Tibial nerve (tissue), 4 donors: Measurements from ENCODE around the gene HRCT1. TPM values are rescaled to one million over a fixed set of nuclear protein-coding genes. Genes with fewer than 3 reads are reported as not detected.

Source experiments
- DNase-seq, 2 donors: peaks; one replicate each; pipeline ENCODE4 v3.0.0-alpha.2; 2019; ENCODE audit warnings: low spot score in 2 of 2
- H3K27ac ChIP-seq, 4 donors: fragments of 200-600 bp; sonication (generic) in 3 of 4; one replicate each; pipeline ENCODE4 v1.5.1; 2017 to 2019; ENCODE audit warnings: mild to moderate bottlenecking in 1 of 4
- H3K27me3 ChIP-seq, 2 donors: fragments of 200-600 bp; sonication (generic) in 1 of 2; one replicate each; pipeline versions ENCODE4 v1.5.1 to v1.6.0; 2017 to 2019
- H3K36me3 ChIP-seq, 3 donors: fragments of 200-600 bp; sonication (generic); one replicate each; pipeline ENCODE4 v1.5.1; 2018 to 2019
- H3K4me1 ChIP-seq, 4 donors: fragments of 200-600 bp; sonication (generic) in 3 of 4; one replicate each; pipeline ENCODE4 v1.5.1; 2017 to 2019
- H3K4me3 ChIP-seq, 4 donors: fragments of 200-600 bp; sonication (generic) in 3 of 4; one replicate each; pipeline ENCODE4 v1.5.1; 2017 to 2019; ENCODE audit warnings: mild to moderate bottlenecking in 1 of 4, moderate library complexity in 1 of 4
- H3K9me3 ChIP-seq, 4 donors: fragments of 200-600 bp; sonication (generic) in 3 of 4; one replicate each; pipeline ENCODE4 v1.5.1; 2017 to 2019
- EP300 ChIP-seq, 2 donors: sonication (generic); formaldehyde crosslinking; IDR thresholded peaks; one replicate each; pipeline ENCODE4 v1.6.1; 2017; ENCODE audit warnings: antibody characterized with exemption in 2 of 2, mild to moderate bottlenecking in 1 of 2
- POLR2A ChIP-seq, 2 donors: fragments of 450-650 bp; IDR thresholded peaks; one replicate each; pipeline ENCODE4 v1.6.1; 2017; ENCODE audit warnings: antibody characterized with exemption in 2 of 2, mild to moderate bottlenecking in 2 of 2, moderate library complexity in 2 of 2
- WGBS, 2 donors: methylation state at CpG; one replicate each; pipeline ENCODE4 v1.1.5; 2018; 5-methylcytosine and 5-hydroxymethylcytosine counted together
- total RNA-seq, 4 donors: library from RNA; depleted of rRNA; stranded (reverse); fragments of >200 nt; gene quantifications; one replicate each; pipeline ENCODE4 v1.1.0, GENCODE V29; 2016
- TF ChIP-seq, protein P1 (sequence below), 5 experiments: fragments of 200-600 bp in 3 of 5; fragments of 450-650 bp in 2 of 5; sonication (generic) in 3 of 5; IDR thresholded peaks; one replicate each; pipeline ENCODE4 v1.5.1; 2016 to 2019; ENCODE audit warnings: antibody characterized with exemption in 5 of 5, mild to moderate bottlenecking in 3 of 5, moderate library complexity in 2 of 5

Gene HRCT1
- total RNA-seq, 4 donors from 2014 or later: 7.2 to 15.5 (median 12.0) TPM

DNA sequence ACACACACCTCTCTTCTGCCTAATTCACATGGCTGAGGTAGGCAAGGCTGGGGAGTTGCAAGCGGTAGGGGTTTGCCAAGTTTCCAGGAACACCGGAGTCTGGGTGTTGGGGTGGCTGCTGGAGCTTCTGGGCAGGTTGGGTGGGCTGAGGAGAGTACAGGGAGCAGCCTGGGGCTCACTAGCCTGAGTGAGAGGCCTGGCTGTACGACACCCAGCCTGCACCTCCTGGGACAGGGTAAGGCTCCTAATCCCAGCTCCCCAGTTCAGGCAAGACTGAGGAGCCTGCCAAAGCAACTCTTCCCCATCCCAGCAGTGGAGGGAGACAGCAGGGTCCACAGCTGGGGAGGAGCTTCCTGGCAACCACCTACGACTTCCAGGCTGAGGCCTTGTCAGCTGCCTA, 11.3 kb downstream of the HRCT1 start:
- Histone ChIP-seq H3K36me3 (no peaks in the 10 kb centered on the region), H3K4me3 (no peak overlapping the region), H3K4me1 (peaks cover 0 to 35% (median 7%) of the 10 kb centered on the region in 4 donors), H3K27me3 (no peaks in the 10 kb centered on the region), H3K9me3 (no peaks in the 10 kb centered on the region), H3K27ac (peak overlapping the region in 2 of 4 donors; percentile 44 to 56)
- no peak for DNase-seq
- no peak for TF ChIP-seq POLR2A (IDR thresholded peaks at IDR 0.05)
- no peak for TF ChIP-seq EP300 (IDR thresholded peaks at IDR 0.05)
- TF ChIP-seq, protein P1, sequence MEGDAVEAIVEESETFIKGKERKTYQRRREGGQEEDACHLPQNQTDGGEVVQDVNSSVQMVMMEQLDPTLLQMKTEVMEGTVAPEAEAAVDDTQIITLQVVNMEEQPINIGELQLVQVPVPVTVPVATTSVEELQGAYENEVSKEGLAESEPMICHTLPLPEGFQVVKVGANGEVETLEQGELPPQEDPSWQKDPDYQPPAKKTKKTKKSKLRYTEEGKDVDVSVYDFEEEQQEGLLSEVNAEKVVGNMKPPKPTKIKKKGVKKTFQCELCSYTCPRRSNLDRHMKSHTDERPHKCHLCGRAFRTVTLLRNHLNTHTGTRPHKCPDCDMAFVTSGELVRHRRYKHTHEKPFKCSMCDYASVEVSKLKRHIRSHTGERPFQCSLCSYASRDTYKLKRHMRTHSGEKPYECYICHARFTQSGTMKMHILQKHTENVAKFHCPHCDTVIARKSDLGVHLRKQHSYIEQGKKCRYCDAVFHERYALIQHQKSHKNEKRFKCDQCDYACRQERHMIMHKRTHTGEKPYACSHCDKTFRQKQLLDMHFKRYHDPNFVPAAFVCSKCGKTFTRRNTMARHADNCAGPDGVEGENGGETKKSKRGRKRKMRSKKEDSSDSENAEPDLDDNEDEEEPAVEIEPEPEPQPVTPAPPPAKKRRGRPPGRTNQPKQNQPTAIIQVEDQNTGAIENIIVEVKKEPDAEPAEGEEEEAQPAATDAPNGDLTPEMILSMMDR (IDR thresholded peaks at IDR 0.05): no peak
- WGBS, 2 donors: 70 to 84% methylated on average over 3 to 4 of the region's 4 CpGs

DNA sequence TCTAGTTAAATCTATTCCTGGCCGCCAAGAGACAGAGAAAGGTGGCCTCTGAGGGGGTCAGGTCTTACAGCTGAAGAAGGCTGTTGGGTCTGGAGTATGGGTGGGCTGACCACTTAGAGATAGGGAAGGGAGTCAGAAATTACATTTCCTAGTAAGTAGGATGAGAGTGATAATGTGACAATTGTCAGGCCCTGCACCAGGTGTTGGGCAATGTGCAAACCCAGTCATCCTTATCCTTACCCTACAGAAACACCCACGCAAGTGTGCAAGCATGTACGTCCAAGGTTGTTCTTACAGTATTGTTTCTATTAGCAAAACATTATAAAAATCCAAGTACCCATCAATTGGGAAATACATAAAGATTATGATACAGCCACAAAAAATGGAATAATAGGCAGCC, 12.8 kb downstream of the HRCT1 start:
- TF ChIP-seq, protein P1 (IDR thresholded peaks at IDR 0.05): no peak
- 89 to 91% methylated on average over 3 of the region's 3 CpGs for WGBS, 2 donors
- DNase-seq: no peak
- Histone ChIP-seq H3K4me1 (peaks cover 0 to 39% (median 11%) of the 10 kb centered on the region in 4 donors), H3K4me3 (no peak overlapping the region), H3K27ac (peak overlapping the region in 3 of 4 donors; percentile 5 to 56 (median 16)), H3K36me3 (no peaks in the 10 kb centered on the region), H3K9me3 (no peaks in the 10 kb centered on the region), H3K27me3 (no peaks in the 10 kb centered on the region)

DNA sequence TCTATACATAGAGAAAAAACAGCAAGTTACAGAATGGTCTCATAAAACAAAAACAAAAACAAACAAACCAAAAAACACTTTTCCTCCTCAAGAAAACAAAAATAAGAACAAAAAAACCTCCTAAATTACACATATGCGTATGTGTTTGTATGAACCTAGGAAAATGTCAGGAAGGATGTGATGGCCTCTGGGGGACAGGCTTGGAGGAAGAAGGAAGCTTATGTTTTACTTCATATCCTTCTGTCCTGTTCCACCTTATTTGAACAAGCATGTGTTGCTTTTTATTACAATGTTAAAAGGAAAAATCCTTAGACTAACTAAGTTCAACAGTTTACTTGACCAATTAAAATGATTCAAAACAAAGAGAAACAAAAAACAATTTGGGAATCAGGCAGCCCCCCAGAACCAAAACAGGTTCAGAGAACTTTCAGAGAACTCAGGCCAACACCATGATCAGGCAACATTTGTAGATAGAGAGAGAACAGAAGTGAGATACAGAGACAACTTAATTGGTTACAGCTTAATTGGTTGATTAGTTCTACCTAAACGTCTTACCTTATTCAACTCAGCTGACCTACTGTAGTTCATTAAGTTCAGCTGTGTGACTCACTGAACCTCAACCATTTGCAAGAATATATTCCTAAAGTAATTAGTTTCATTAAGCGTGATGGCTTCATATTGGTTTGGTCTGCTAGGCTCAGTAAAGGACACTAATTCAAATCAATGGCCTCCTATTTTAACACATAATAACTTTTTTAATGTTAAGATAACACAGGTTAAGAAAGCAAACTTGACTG, 13.4 kb downstream of the HRCT1 start:
- Histone ChIP-seq H3K27ac (peak overlapping the region in 3 of 4 donors; percentile 5 to 68 (median 60)), H3K4me3 (no peak overlapping the region), H3K36me3 (no peaks in the 10 kb centered on the region), H3K9me3 (no peaks in the 10 kb centered on the region), H3K4me1 (peaks cover 0 to 43% (median 15%) of the 10 kb centered on the region in 4 donors), H3K27me3 (no peaks in the 10 kb centered on the region)
- DNase-seq: no peak
- no peak for TF ChIP-seq POLR2A (IDR thresholded peaks at IDR 0.05)
- 79 to 80% methylated on average over 3 of the region's 3 CpGs for WGBS, 2 donors

DNA sequence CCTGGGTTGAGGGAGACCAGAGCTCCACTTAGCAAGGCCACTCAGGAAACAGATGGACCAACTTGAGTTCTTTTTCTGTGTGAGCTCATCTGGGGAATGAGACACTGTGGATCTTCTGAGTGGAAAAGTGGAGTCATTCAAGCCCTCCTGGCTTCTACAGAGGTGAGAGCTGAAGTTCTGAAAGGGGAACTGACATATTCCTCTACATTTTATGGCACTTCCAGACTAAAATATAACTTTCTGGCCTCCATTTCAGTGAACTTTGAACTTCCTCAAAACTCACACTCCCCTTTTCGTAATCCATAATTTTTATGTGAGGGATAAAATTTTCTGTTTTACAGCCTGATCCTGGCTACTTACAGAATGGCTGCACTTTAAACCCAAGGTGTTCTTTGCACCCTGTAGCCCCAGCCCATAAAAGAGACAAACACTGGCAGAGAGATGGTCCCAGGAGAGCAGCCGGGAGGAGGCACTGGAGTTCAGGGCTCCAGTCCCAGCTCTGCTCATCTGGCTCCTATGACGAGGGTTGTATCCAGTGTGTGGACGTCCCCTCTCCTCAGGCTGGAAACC, 14.1 kb downstream of the HRCT1 start:
- no peak for DNase-seq
- H3K27me3 ChIP-seq: no peaks in the 10 kb centered on the region
- no peaks in the 10 kb centered on the region for H3K36me3 ChIP-seq
- no peaks in the 10 kb centered on the region for H3K9me3 ChIP-seq
- H3K27ac ChIP-seq: peak overlapping the region in 3 of 4 donors; percentile 5 to 68 (median 60)
- whole genome bisulfite sequencing, 2 donors: 70 to 85% methylated on average over 4 of the region's 4 CpGs
- H3K4me1 ChIP-seq: peaks cover 0 to 43% (median 21%) of the 10 kb centered on the region in 4 donors
- TF ChIP-seq, protein P1 (IDR thresholded peaks at IDR 0.05): no peak
- TF ChIP-seq POLR2A (IDR thresholded peaks at IDR 0.05) (no peak), EP300 (IDR thresholded peaks at IDR 0.05) (no peak)
- H3K4me3 ChIP-seq: no peak overlapping the region

DNA sequence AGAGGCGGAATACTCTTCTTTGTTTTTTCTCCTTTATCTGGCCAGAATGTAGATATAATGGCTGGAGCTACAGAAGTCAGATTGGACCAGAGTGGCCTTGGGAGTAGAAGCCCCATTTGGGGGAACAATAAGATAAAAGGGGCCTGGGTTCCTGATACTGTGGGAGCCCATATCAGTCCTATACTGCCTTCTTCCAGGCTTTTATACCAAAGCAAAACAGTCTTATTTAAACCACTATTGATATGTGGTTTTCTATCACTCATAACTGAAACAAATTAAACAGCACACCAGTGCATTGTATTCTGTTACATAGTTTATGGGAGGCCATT, 17.6 kb downstream of the HRCT1 start:
- no peaks in the 10 kb centered on the region for H3K36me3 ChIP-seq
- TF ChIP-seq, protein P1 (IDR thresholded peaks at IDR 0.05): no peak
- TF ChIP-seq POLR2A (IDR thresholded peaks at IDR 0.05) (no peak), EP300 (IDR thresholded peaks at IDR 0.05) (no peak)
- no peak overlapping the region for H3K4me3 ChIP-seq
- no peaks in the 10 kb centered on the region for H3K27me3 ChIP-seq
- H3K27ac ChIP-seq: peak overlapping the region; percentile 40 to 83 (median 58)
- no peaks in the 10 kb centered on the region for H3K9me3 ChIP-seq
- WGBS, 2 donors: 87 to 90% methylated on average over 1 of the region's 1 CpG
- peaks cover 0 to 35% (median 18%) of the 10 kb centered on the region in 4 donors for H3K4me1 ChIP-seq
- no peak for DNase-seq
